Muscle layer of duodenum (tissue), 2 donors: ENCODE data around the gene RABGAP1L.
A peak's percentile ranks its signal among the peaks of the same experiment; 100 is the strongest.
"Not testable (repeated sequence)": the region's sequence is repeated elsewhere in the genome, so short reads cannot be mapped to it uniquely, and the experiment has no call there.

Experiments used
- H3K27ac ChIP-seq: one replicate; pipeline ENCODE4 v1.7.0; 2013; ENCODE audit warnings: mild to moderate bottlenecking, low read length
- H3K27me3 ChIP-seq: one replicate; pipeline ENCODE4 v1.7.0; 2013; ENCODE audit warnings: low read depth, mild to moderate bottlenecking, control low read depth, low read length
- H3K36me3 ChIP-seq, 2 donors: one replicate each; pipeline ENCODE4 v1.7.0; 2013; ENCODE audit warnings: low read length in 2 of 2, control low read depth in 1 of 2, mild to moderate bottlenecking in 1 of 2; ENCODE audit not compliant: insufficient read depth in 2 of 2, control insufficient read depth in 1 of 2
- H3K4me1 ChIP-seq, 2 donors: one replicate each; pipeline ENCODE4 v1.7.0; 2013; ENCODE audit warnings: low read length in 2 of 2, mild to moderate bottlenecking in 2 of 2, control low read depth in 1 of 2, moderate library complexity in 1 of 2; ENCODE audit not compliant: insufficient read depth in 2 of 2, control insufficient read depth in 1 of 2
- H3K4me3 ChIP-seq, 2 donors: one replicate each; pipeline ENCODE4 v1.7.0; 2013; ENCODE audit warnings: low read length in 2 of 2, low read depth in 1 of 2, mild to moderate bottlenecking in 1 of 2
- H3K9me3 ChIP-seq, 2 donors: one replicate each; pipeline ENCODE4 v1.7.0; 2013; ENCODE audit warnings: low read length in 2 of 2, control low read depth in 1 of 2, mild to moderate bottlenecking in 1 of 2; ENCODE audit not compliant: control insufficient read depth in 1 of 2
- donor health status: healthy.

Gene RABGAP1L

DNA sequence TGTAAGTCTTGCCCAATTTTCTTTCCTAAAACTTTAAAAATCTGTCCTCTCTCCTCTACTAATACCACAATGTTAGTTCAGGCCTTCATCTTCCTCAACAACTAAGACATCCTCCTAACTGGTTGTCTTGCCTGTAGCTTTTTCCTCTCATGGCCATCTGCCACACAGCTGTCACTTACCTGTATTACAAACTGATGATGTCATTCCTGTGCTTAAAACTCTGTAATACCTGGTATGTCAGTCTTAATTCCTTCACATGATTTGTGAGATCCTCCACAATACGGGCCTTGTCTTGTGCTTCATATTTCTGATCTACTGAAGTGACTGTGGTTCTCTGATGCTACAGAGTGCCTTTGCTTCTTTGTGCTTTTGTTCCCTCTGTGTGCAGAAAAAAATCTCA, 854.1 kb downstream of the RABGAP1L start:
- Histone ChIP-seq H3K36me3 (peaks cover 51 to 93% of the 10 kb centered on the region in 2 donors), H3K27ac (no peak overlapping the region), H3K4me1 (no peaks in the 10 kb centered on the region), H3K27me3 (no peaks in the 10 kb centered on the region), H3K4me3 (no peak overlapping the region), H3K9me3 (no peaks in the 10 kb centered on the region)

DNA sequence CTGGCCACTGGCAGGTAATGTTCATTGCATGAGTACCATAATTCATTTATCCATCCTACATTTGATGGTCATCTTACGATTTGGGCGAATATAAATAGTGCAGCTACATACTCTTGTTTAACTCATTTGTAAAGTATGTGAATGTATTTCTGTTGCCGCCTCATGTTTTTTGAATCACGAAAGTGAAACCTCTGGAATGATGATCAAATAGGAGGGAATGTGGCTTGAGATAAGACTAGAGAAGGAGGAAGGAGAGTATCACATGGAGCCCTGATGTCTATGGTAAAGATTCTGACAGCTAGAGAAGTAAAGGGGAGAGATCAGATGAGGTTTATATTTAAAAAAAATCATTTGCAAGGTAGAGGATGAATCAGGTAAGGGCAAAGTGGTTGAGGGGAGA, 855.9 kb downstream of the RABGAP1L start:
- Histone ChIP-seq H3K4me3 (no peak overlapping the region), H3K4me1 (no peaks in the 10 kb centered on the region), H3K27ac (no peak overlapping the region), H3K36me3 (peaks cover 45 to 83% of the 10 kb centered on the region in 2 donors), H3K27me3 (no peaks in the 10 kb centered on the region), H3K9me3 (no peaks in the 10 kb centered on the region)

DNA sequence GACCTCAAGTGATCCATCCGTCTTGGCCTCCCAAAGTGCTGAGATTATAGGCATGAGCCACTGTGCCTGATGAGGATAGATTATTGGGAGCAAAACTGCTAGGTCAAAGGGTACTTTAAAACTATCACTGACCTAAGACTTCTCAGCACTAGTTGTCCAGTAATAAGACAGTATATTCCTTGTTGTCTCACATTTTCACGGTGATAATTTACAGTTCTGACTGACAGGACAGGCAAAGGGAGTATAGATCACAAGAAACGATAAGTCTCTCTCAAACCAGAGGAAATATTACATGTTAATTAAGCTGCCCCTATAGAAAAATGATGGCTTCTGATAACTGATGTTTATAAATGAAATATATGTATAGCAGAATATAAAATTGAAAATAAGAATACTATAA, 860.2 kb downstream of the RABGAP1L start:
- Histone ChIP-seq H3K9me3 (no peaks in the 10 kb centered on the region), H3K27me3 (no peaks in the 10 kb centered on the region), H3K4me3 (no peak overlapping the region), H3K27ac (no peak overlapping the region), H3K4me1 (peaks cover 0 to 11% of the 10 kb centered on the region in 2 donors), H3K36me3 (peaks cover 16 to 40% of the 10 kb centered on the region in 2 donors)

GRCh38 chr1:175023043-175023921, 864.0 kb downstream of the RABGAP1L start, which contains the start of gene MRPS14:
MRPS14 (minus strand) TSS chr1:175023425; CDS start chr1:175023408, 17 bp downstream.
- Histone ChIP-seq H3K36me3 (peaks cover 2 to 3% of the 10 kb centered on the region in 2 donors), H3K27me3 (no peaks in the 10 kb centered on the region), H3K9me3 (no peaks in the 10 kb centered on the region), H3K4me3 (peak within 1 kb of the TSS; percentile 90 to 99), H3K27ac (peak within 1 kb of the TSS; percentile 87), H3K4me1 (peaks cover 0 to 11% of the 10 kb centered on the region in 2 donors)

DNA sequence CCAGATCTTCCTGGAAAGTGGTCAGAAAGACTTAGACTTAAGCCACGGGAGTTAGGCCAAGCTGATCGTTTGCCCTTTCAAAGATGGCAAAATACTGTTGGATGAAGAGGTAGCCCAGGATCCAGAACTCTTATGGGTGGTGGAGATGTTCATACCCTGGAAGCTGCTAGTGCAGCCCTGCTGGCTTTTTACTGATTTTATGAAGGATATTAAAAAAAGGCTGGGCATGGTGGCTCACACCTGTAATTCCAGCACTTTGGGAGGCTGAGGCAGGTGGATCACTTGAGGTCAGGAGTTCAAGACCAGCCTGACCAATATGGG, 864.6 kb downstream of the RABGAP1L start:
- H3K36me3 ChIP-seq, H3K9me3 ChIP-seq, H3K27me3 ChIP-seq: not testable (repeated sequence)
- Histone ChIP-seq H3K4me1 (peaks cover 0 to 11% of the 10 kb centered on the region in 2 donors), H3K4me3 (peak overlapping the region; percentile 90 to 99), H3K27ac (peak overlapping the region; percentile 87)

DNA sequence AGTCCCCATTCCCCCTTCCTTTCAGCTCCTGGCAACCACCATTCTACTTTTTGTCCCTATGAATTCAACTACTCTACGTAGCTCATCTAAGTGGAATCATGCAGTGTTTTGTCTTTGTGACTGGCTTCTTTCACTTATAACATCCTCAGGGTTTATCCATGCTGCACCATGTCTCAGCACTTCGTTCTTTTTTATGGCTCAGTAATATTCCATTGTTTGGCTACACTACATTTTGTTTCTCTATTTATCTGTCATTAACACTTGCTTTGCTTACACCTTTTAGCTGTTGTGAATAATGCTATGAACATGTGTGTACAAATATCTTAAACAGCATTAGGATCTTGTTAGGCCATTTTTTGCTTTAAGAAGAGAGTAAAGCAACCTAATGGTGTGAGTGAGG, 865.5 kb downstream of the RABGAP1L start:
- H3K4me3 ChIP-seq = no peak overlapping the region
- no peak overlapping the region for H3K27ac ChIP-seq
- no peaks in the 10 kb centered on the region for H3K9me3 ChIP-seq
- H3K27me3 ChIP-seq = no peaks in the 10 kb centered on the region
- no peaks in the 10 kb centered on the region for H3K36me3 ChIP-seq
- H3K4me1 ChIP-seq = peaks cover 0 to 11% of the 10 kb centered on the region in 2 donors

- no peak overlapping the region for H3K27ac ChIP-seq
- H3K27me3 ChIP-seq = no peaks in the 10 kb centered on the region
- H3K4me3 ChIP-seq = no peak overlapping the region
- no peaks in the 10 kb centered on the region for H3K9me3 ChIP-seq
- H3K36me3 ChIP-seq = no peaks in the 10 kb centered on the region
- H3K4me1 ChIP-seq = no peaks in the 10 kb centered on the region
Observed at GRCh38 chr1:175033953-175034352, 874.6 kb downstream of the RABGAP1L start.

- Histone ChIP-seq H3K9me3 (no peaks in the 10 kb centered on the region), H3K36me3 (no peaks in the 10 kb centered on the region), H3K4me3 (no peak overlapping the region), H3K4me1 (no peaks in the 10 kb centered on the region), H3K27ac (no peak overlapping the region), H3K27me3 (no peaks in the 10 kb centered on the region)
Observed at GRCh38 chr1:175034775-175035174, 875.5 kb downstream of the RABGAP1L start.

GRCh38 chr1:175035865-175036264, 876.5 kb downstream of the RABGAP1L start:
- no peaks in the 10 kb centered on the region for H3K27me3 ChIP-seq
- H3K4me3 ChIP-seq = no peak overlapping the region
- H3K36me3 ChIP-seq = no peaks in the 10 kb centered on the region
- H3K27ac ChIP-seq = no peak overlapping the region
- H3K4me1 ChIP-seq = no peaks in the 10 kb centered on the region
- no peaks in the 10 kb centered on the region for H3K9me3 ChIP-seq

DNA sequence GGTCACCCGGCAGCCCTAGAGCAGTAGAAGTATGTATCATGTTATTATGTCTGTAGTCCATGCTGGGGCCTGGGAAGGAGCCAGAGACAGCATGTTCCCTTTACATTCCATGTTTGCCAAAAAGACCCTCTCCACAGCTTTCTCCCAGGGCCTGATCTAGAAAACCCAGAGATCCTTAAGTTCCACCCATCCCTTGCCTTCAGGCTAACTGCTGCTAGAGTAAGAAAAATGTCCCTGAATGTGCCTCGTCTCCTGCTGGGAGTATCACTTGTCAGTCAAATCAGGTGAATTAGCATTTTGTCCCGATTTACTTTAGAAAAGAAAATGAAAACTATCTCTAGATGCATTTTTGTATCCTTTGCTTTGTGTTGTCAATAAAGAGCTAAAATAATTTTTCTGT, 877.2 kb downstream of the RABGAP1L start:
- no peak overlapping the region for H3K4me3 ChIP-seq
- H3K4me1 ChIP-seq = no peaks in the 10 kb centered on the region
- H3K27me3 ChIP-seq = no peaks in the 10 kb centered on the region
- H3K36me3 ChIP-seq = no peaks in the 10 kb centered on the region
- no peaks in the 10 kb centered on the region for H3K9me3 ChIP-seq
- H3K27ac ChIP-seq = no peak overlapping the region

DNA sequence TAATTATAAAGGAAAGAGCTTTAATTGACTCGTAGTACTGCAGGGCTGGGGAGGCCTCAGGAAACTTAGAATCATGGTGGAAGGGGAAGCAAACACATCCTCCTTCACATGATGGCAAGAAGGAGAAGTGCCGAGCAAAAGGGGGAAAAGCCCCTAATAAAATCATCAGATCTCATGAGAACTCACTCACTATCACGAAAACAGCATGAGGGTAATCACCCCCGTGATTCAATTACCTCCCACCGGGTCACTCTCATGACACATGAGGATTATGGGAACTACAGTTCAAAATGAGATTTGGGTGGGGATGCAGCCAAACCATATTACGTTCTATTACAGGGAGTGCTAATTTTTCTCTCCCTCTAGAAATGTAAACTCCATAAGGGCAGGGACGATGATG, 878.1 kb downstream of the RABGAP1L start:
- Histone ChIP-seq H3K4me3 (no peak overlapping the region), H3K27me3 (no peaks in the 10 kb centered on the region), H3K4me1 (no peaks in the 10 kb centered on the region), H3K27ac (no peak overlapping the region), H3K9me3 (no peaks in the 10 kb centered on the region), H3K36me3 (no peaks in the 10 kb centered on the region)
